Measurements from ENCODE around the gene ASGR2.

DNA sequence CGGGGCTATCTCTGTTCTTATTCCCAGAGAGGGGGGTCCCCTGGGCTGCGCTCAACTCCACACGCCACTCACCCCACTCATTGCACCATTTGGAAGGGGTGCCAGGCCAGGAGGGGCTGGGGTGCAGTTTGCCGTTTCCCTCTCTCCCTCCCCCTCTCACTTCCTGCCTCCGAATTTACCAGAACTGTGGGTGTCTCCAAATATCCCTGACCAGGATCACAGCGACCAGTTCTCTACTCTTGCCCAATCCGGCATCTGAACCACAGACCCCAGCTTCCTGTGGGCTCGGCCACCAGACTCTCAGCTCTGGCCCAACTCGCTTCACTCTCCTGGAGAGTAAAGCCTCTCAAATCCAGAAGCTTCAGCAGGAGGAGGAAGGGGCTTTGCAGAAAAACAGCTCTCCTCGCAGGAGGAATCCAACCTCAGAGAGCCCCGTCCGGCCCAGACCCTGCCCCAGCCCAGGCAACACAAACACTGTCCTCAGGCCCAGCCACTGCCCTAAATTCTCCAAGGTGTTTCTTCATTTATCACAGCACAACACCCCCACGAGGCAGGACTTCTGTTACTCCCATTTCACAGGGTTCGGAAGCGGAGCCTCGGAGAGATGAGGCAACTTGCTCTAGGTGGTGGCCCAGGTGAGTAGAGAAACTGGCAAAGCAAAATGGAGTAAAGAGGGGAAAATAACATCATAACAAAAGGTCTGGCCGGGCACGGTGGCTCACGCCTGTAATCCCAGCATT is 423 bp upstream of the ASGR2 start:
- TF ChIP-seq, protein P1, sequence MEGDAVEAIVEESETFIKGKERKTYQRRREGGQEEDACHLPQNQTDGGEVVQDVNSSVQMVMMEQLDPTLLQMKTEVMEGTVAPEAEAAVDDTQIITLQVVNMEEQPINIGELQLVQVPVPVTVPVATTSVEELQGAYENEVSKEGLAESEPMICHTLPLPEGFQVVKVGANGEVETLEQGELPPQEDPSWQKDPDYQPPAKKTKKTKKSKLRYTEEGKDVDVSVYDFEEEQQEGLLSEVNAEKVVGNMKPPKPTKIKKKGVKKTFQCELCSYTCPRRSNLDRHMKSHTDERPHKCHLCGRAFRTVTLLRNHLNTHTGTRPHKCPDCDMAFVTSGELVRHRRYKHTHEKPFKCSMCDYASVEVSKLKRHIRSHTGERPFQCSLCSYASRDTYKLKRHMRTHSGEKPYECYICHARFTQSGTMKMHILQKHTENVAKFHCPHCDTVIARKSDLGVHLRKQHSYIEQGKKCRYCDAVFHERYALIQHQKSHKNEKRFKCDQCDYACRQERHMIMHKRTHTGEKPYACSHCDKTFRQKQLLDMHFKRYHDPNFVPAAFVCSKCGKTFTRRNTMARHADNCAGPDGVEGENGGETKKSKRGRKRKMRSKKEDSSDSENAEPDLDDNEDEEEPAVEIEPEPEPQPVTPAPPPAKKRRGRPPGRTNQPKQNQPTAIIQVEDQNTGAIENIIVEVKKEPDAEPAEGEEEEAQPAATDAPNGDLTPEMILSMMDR (IDR thresholded peaks at IDR 0.05): no peak
- TF ChIP-seq POLR2AphosphoS5 (IDR thresholded peaks at IDR 0.05): peak in 1 of 2 donors; percentile 36
- TF ChIP-seq POLR2A (IDR thresholded peaks at IDR 0.05): no peak
